H1 (cell line): ENCODE results near the gene ZNF521. TPM values are rescaled to one million over a fixed set of nuclear protein-coding genes. Genes with fewer than 3 reads are reported as not detected.

Experiments used
- FOSL1 ChIP-seq: IDR thresholded peaks from 2 replicates; pipeline ENCODE4 v1.6.1; 2011; ENCODE audit warnings: mild to moderate bottlenecking, low read depth, low read length, moderate library complexity; ENCODE audit not compliant: insufficient read depth
- PHF8 ChIP-seq: fragments of 200-600 bp; sonication (generic); conservative IDR thresholded peaks from 2 replicates; pipeline ENCODE4 v1.7.1; 2012; ENCODE audit warnings: low read depth, mild to moderate bottlenecking, inconsistent platforms, low read length, moderate library complexity
- RBBP5 ChIP-seq: IDR thresholded peaks from 2 replicates; pipeline ENCODE4 v1.7.1; 2012; ENCODE audit warnings: low read depth, mild to moderate bottlenecking, inconsistent platforms, low read length, moderate library complexity, borderline replicate concordance
- RFX5 ChIP-seq: IDR thresholded peaks from 2 replicates; pipeline ENCODE4 v1.6.1; 2011; ENCODE audit warnings: low read depth, low read length, improper control_type of control experiment, borderline replicate concordance
- ZNF274 ChIP-seq: IDR thresholded peaks from 2 replicates; pipeline ENCODE4 v1.7.0; 2012; ENCODE audit warnings: low read length, borderline replicate concordance; ENCODE audit errors: extremely low read depth
- polyA plus RNA-seq, 7 experiments: library from polyadenylated mRNA; depleted of rRNA in 3 of 7; stranded (reverse) in 5 of 7; unstranded in 2 of 7; fragments of >200 nt in 5 of 7; fragments of 200-250 nt in 2 of 7; gene quantifications; 1 replicate in 5 of 7; 2 replicates in 1 of 7; 4 replicates in 1 of 7; pipeline versions ENCODE4 v1.2.1 to v1.2.3, GENCODE V29; 2011 to 2013; ENCODE audit warnings: missing spikeins in 2 of 7, mixed read lengths in 2 of 7
- total RNA-seq: library from RNA; stranded (reverse); fragmentation: NEBNext Ultra II Directional; extraction: Animal tissue kit (Norgen Biotek cat#: 25700); gene quantifications from 2 replicates; pipeline ENCODE4 v1.2.1, GENCODE V29; 2021
- TF ChIP-seq, protein P1 (sequence below), 3 experiments: IDR thresholded peaks; 1 replicate in 2 of 3; 2 replicates in 1 of 3; pipeline versions ENCODE4 v1.5.1 to v1.6.1; 2011; ENCODE audit warnings: low read length in 3 of 3, mild to moderate bottlenecking in 3 of 3, inconsistent platforms in 2 of 3, low read depth in 1 of 3, moderate library complexity in 1 of 3; ENCODE audit not compliant: insufficient read depth in 1 of 3; ENCODE audit errors: control extremely low read depth in 1 of 3

The ZNF521 gene
- total and polyA plus RNA-seq, 2 of the 8 experiments (the other 6 are each of a cell fraction or from before 2014, with no cell fraction given) = 9.5 to 15.8 TPM

DNA sequence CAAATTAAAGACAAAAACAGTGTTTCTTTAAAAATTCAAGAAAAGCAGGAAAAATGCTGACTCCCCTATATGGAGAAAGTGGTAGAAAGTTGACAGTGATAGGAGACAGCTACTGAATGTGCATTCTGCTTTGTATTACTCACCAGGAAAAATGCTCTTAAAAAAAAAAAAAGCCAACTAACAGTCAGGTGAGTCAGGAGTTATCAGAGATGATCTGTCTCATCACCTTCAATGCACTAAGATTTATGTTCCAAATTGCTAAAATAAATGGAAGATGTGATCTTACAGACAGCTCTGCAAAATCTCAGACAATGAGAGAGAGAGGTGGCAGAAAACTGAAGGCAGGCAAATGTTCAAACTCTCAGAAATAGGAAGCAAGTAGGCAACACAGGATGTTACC is 47.6 kb upstream of the ZNF521 start (continued):
- TF ChIP-seq, protein P1, sequence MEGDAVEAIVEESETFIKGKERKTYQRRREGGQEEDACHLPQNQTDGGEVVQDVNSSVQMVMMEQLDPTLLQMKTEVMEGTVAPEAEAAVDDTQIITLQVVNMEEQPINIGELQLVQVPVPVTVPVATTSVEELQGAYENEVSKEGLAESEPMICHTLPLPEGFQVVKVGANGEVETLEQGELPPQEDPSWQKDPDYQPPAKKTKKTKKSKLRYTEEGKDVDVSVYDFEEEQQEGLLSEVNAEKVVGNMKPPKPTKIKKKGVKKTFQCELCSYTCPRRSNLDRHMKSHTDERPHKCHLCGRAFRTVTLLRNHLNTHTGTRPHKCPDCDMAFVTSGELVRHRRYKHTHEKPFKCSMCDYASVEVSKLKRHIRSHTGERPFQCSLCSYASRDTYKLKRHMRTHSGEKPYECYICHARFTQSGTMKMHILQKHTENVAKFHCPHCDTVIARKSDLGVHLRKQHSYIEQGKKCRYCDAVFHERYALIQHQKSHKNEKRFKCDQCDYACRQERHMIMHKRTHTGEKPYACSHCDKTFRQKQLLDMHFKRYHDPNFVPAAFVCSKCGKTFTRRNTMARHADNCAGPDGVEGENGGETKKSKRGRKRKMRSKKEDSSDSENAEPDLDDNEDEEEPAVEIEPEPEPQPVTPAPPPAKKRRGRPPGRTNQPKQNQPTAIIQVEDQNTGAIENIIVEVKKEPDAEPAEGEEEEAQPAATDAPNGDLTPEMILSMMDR (IDR thresholded peaks at IDR 0.05; ENCODE audit: control extremely low read depth in 1 of 3, insufficient read depth in 1 of 3, low read depth in 1 of 3, low read length in 3 of 3) = no peak
- TF ChIP-seq PHF8 (no peak), RFX5 (no peak), FOSL1 (no peak), RBBP5 (no peak), ZNF274 (no peak)
- TF ChIP-seq, all 59 proteins: peak for 0
